IMR-90 (cell line): ENCODE measurements around the gene UBA1. TPM values are rescaled to one million over a fixed set of nuclear protein-coding genes. Genes with fewer than 3 reads are reported as not detected.

Source experiments
- ATAC-seq: fragments of 200-7000 bp; cut with Tn5 transposase; 2 replicates; pipeline ENCODE4 v1.9.1; 2020; ENCODE audit warnings: low read depth, mild to moderate bottlenecking, moderate library complexity
- BruUV-seq: library from RNA; stranded (reverse); fragments of 400-500 nt; replicated peaks from 2 replicates; lab custom pipeline; 2021; lab: Mats Ljungman, UMichigan
- CTCF ChIA-PET: fragments of 300-600 bp; formaldehyde crosslinking; extraction: SDS; loops from one replicate; lab custom pipeline; 2021; ENCODE audit warnings: antibody characterized with exemption; lab: Yijun Ruan, JAX
- POLR2A ChIA-PET: fragments of 300-600 bp; sonication (Branson Sonifier 250); formaldehyde crosslinking; loops from one replicate; lab custom pipeline; 2022; ENCODE audit warnings: antibody characterized with exemption; ENCODE audit not compliant: unreplicated experiment; lab: Charles Lee
- DNase-seq: peaks from one replicate; pipeline ENCODE4 v3.0.0; 2013
- H2AFZ ChIP-seq: replicated peaks from 2 replicates; pipeline ENCODE3; 2013; ENCODE audit warnings: low read length, mild to moderate bottlenecking; ENCODE audit not compliant: poor library complexity
- H2AK5ac ChIP-seq: 2 replicates; pipeline ENCODE4 v1.6.1; 2013; ENCODE audit warnings: low read depth, low read length, inconsistent platforms
- H2AK9ac ChIP-seq: replicated peaks from 2 replicates; pipeline ENCODE3; 2013; ENCODE audit warnings: mild to moderate bottlenecking, low read depth, low read length, moderate library complexity; ENCODE audit not compliant: poor library complexity
- H2BK120ac ChIP-seq: 2 replicates; pipeline ENCODE4 v1.6.1; 2013; ENCODE audit warnings: low read depth, low read length, inconsistent platforms
- H2BK15ac ChIP-seq: 3 replicates; pipeline ENCODE4 v1.6.1; 2013; ENCODE audit warnings: low read depth, low read length, inconsistent platforms
- H2BK20ac ChIP-seq: 2 replicates; pipeline ENCODE4 v1.6.1; 2013; ENCODE audit warnings: low read depth, mild to moderate bottlenecking, inconsistent platforms, low read length, moderate library complexity
- H2BK5ac ChIP-seq: 2 replicates; pipeline ENCODE4 v1.6.1; 2013; ENCODE audit warnings: mild to moderate bottlenecking, low read depth, low read length, inconsistent platforms; ENCODE audit not compliant: poor library complexity, severe bottlenecking
- H3K14ac ChIP-seq: replicated peaks from 2 replicates; pipeline ENCODE4 v1.6.1; 2013; ENCODE audit warnings: low read depth, low read length, inconsistent platforms
- H3K18ac ChIP-seq: 2 replicates; pipeline ENCODE4 v1.6.1; 2013; ENCODE audit warnings: low read depth, low read length, control low read depth
- H3K23ac ChIP-seq: 2 replicates; pipeline ENCODE4 v1.6.1; 2013; ENCODE audit warnings: low read depth, low read length, inconsistent platforms
- H3K27ac ChIP-seq: 2 replicates; pipeline ENCODE4 v1.5.1; 2013; ENCODE audit warnings: mild to moderate bottlenecking, control low read depth, low read length; ENCODE audit not compliant: insufficient read depth
- H3K27me3 ChIP-seq: 2 replicates; pipeline ENCODE4 v1.6.1; 2013; ENCODE audit warnings: low read length; ENCODE audit not compliant: control insufficient read depth, insufficient read depth
- H3K36me3 ChIP-seq: 2 replicates; pipeline ENCODE4 v1.6.1; 2013; ENCODE audit warnings: low read length, mixed read lengths; ENCODE audit not compliant: control insufficient read depth, insufficient read depth
- H3K4ac ChIP-seq: 2 replicates; pipeline ENCODE4 v1.6.1; 2013; ENCODE audit warnings: low read depth, low read length, inconsistent platforms
- H3K4me1 ChIP-seq: 2 replicates; pipeline ENCODE4 v1.6.1; 2013; ENCODE audit warnings: low read length, mixed read lengths; ENCODE audit not compliant: control insufficient read depth, insufficient read depth
- H3K4me2 ChIP-seq: 2 replicates; pipeline ENCODE4 v1.6.1; 2013; ENCODE audit warnings: low read depth, mild to moderate bottlenecking, control low read depth, low read length, moderate library complexity
- H3K4me3 ChIP-seq: 2 replicates; pipeline ENCODE4 v1.5.1; 2013; ENCODE audit warnings: low read depth, mild to moderate bottlenecking, control low read depth, low read length, moderate library complexity; ENCODE audit not compliant: insufficient read depth
- H3K56ac ChIP-seq: 2 replicates; pipeline ENCODE4 v1.6.1; 2013; ENCODE audit warnings: low read length, inconsistent platforms; ENCODE audit not compliant: insufficient read depth; ENCODE audit errors: extremely low read depth
- H3K79me1 ChIP-seq, 2 experiments: 2 replicates each; pipeline ENCODE4 v1.6.1; 2013; ENCODE audit warnings: low read length in 2 of 2, inconsistent platforms in 1 of 2, low read depth in 1 of 2
- H3K9ac ChIP-seq: 2 replicates; pipeline ENCODE4 v1.6.1; 2013; ENCODE audit warnings: low read depth, low read length, control low read depth
- H3K9me1 ChIP-seq: 2 replicates; pipeline ENCODE4 v1.6.1; 2013; ENCODE audit warnings: low read length, inconsistent platforms; ENCODE audit not compliant: insufficient read depth
- H3K9me3 ChIP-seq: 2 replicates; pipeline ENCODE4 v1.6.1; 2013; ENCODE audit warnings: low read length; ENCODE audit not compliant: control insufficient read depth, insufficient read depth
- H4K20me1 ChIP-seq: 2 replicates; pipeline ENCODE4 v1.6.1; 2013; ENCODE audit warnings: low read length, inconsistent platforms; ENCODE audit not compliant: insufficient read depth
- H4K5ac ChIP-seq: 2 replicates; pipeline ENCODE4 v1.6.1; 2013; ENCODE audit warnings: mild to moderate bottlenecking, low read depth, low read length, control low read depth
- H4K8ac ChIP-seq, 2 experiments: 2 replicates each; pipeline ENCODE4 v1.6.1; 2013; ENCODE audit warnings: low read depth in 2 of 2, low read length in 2 of 2, control low read depth in 1 of 2, inconsistent platforms in 1 of 2
- H4K91ac ChIP-seq: 2 replicates; pipeline ENCODE4 v1.6.1; 2013; ENCODE audit warnings: low read depth, low read length, inconsistent platforms; ENCODE audit not compliant: insufficient read depth
- BHLHE40 ChIP-seq: fragments of 150-350 bp; IDR thresholded peaks from 2 replicates; pipeline ENCODE4 v1.6.1; 2016; ENCODE audit warnings: mild to moderate bottlenecking, low read depth, low read length
- CEBPB ChIP-seq: IDR thresholded peaks from 2 replicates; pipeline ENCODE4 v1.6.1; 2012; ENCODE audit warnings: low read depth, low read length, improper control_type of control experiment
- CHD1 ChIP-seq: IDR thresholded peaks from 2 replicates; pipeline ENCODE4 v1.6.1; 2012; ENCODE audit warnings: low read depth, low read length, improper control_type of control experiment
- CTCF ChIP-seq: conservative IDR thresholded peaks from 2 replicates; pipeline ENCODE4 v1.5.1; 2012; ENCODE audit warnings: mild to moderate bottlenecking, low read depth, low read length, improper control_type of control experiment
- ELK1 ChIP-seq: fragments of 150-350 bp; IDR thresholded peaks from 2 replicates; pipeline ENCODE4 v1.6.1; 2016; ENCODE audit warnings: low read depth, mild to moderate bottlenecking, low read length, moderate library complexity, borderline replicate concordance
- MAZ ChIP-seq: IDR thresholded peaks from 2 replicates; pipeline ENCODE4 v1.6.1; 2012; ENCODE audit warnings: low read depth, mild to moderate bottlenecking, low read length, improper control_type of control experiment, moderate library complexity, borderline replicate concordance
- MXI1 ChIP-seq: IDR thresholded peaks from 2 replicates; pipeline ENCODE4 v1.6.1; 2012; ENCODE audit warnings: low read depth, mild to moderate bottlenecking, low read length, moderate library complexity, borderline replicate concordance
- NFE2L2 ChIP-seq: fragments of 150-350 bp; IDR thresholded peaks from 2 replicates; pipeline ENCODE4 v1.6.1; 2016; ENCODE audit warnings: low read depth, mild to moderate bottlenecking, low read length
- POLR2A ChIP-seq: IDR thresholded peaks from 2 replicates; pipeline ENCODE4 v1.6.1; 2012; ENCODE audit warnings: mild to moderate bottlenecking, low read depth, low read length
- RAD21 ChIP-seq: IDR thresholded peaks from 2 replicates; pipeline ENCODE4 v1.6.1; 2012; ENCODE audit warnings: low read length, improper control_type of control experiment
- RCOR1 ChIP-seq: IDR thresholded peaks from 2 replicates; pipeline ENCODE4 v1.6.1; 2012; ENCODE audit warnings: mild to moderate bottlenecking, low read length, improper control_type of control experiment; ENCODE audit not compliant: insufficient replicate concordance
- SMC3 ChIP-seq: fragments of 150-350 bp; IDR thresholded peaks from 2 replicates; pipeline ENCODE4 v1.6.1; 2016; ENCODE audit warnings: low read depth, mild to moderate bottlenecking, antibody characterized with exemption, low read length, moderate library complexity
- USF2 ChIP-seq: fragments of 150-350 bp; IDR thresholded peaks from 2 replicates; pipeline ENCODE4 v1.6.1; 2017; ENCODE audit warnings: mild to moderate bottlenecking, antibody characterized with exemption, low read length, low read depth
- WGBS, 2 experiments: methylation state at CpG; one replicate each; pipeline versions ENCODE4 v1.1.5 to v1.1.7; 2013; ENCODE audit warnings: missing lambda C conversion rate in 2 of 2; ENCODE audit not compliant: insufficient read length in 1 of 2; ENCODE audit errors: extremely low coverage in 2 of 2; 5-methylcytosine and 5-hydroxymethylcytosine counted together
- dilution Hi-C: fragments of 300-500 bp; cut with HindIII; formaldehyde crosslinking; loops from one replicate; pipeline ENCODE4 v1.14.3; 2018; ENCODE audit warnings: low sequenced_read_pairs; ENCODE audit not compliant: unreplicated experiment
- in situ Hi-C: fragments of 300-500 bp; cut with MboI; formaldehyde crosslinking; loops from 3 replicates; pipeline ENCODE4 v1.14.3; 2019; ENCODE audit warnings: low sequenced_read_pairs, inconsistent platforms, mixed read lengths
- intact Hi-C: fragments of 100-400 bp; cut with micrococcal nuclease; formaldehyde crosslinking; loops from 2 replicates; pipeline ENCODE4 v1.10.0; 2022
- polyA plus RNA-seq, 3 experiments: library from polyadenylated mRNA; depleted of rRNA; stranded (reverse); fragments of >200 nt; gene quantifications; 2 replicates each; pipeline ENCODE4 v1.2.3, GENCODE V29; 2012; ENCODE audit warnings: low replicate concordance in 1 of 3
- total RNA-seq: library from RNA; depleted of rRNA; stranded (reverse); fragments of >200 nt; gene quantifications from 2 replicates; pipeline ENCODE4 v1.2.3, GENCODE V29; 2012

Gene UBA1
- total and polyA plus RNA-seq, 2 of the 4 experiments (the other 2 are of a cell fraction) = 299 to 343 TPM

GRCh38 chrX:47158781-47159180 lies 34.8 kb upstream of the UBA1 start:
- Histone ChIP-seq H3K9me1 (no peaks in the 10 kb centered on the region), H3K23ac (no peak overlapping the region), H2AK5ac (no peak overlapping the region), H4K20me1 (peaks cover 19% of the 10 kb centered on the region), H4K5ac (no peak overlapping the region), H3K4me1 (no peaks in the 10 kb centered on the region), H3K4ac (no peak overlapping the region), H2BK5ac (no peak overlapping the region), H4K8ac (no peak overlapping the region), H2BK120ac (no peak overlapping the region), H3K27ac (no peak overlapping the region), H3K27me3 (no peaks in the 10 kb centered on the region; the same call in 1 of the 2 replicates), H2AFZ (no peak overlapping the region), H3K79me1 (peaks cover 3 to 15% of the 10 kb centered on the region in 2 experiments; a peak in 3 of 4 replicates), H3K9me3 (no peaks in the 10 kb centered on the region; the same call in 1 of the 2 replicates), H2BK15ac (no peak overlapping the region), H3K4me3 (no peak overlapping the region), H3K18ac (no peak overlapping the region), H3K9ac (no peak overlapping the region), H3K4me2 (no peak overlapping the region), H2BK20ac (no peak overlapping the region), H3K14ac (no peak overlapping the region), H3K56ac (no peak overlapping the region), H3K36me3 (peaks cover 19% of the 10 kb centered on the region), H2AK9ac (no peak overlapping the region), H4K91ac (no peak overlapping the region)
- BruUV-seq = no TSS peak
- intact Hi-C loops = no loop called here
- in situ Hi-C loops = no loop called here
- DNase-seq (no peak), ATAC-seq (no peak)
- WGBS, 2 experiments = no CpG with 5 or more reads among the region's 5 CpGs
- dilution Hi-C loops = no loop called here
- ChIA-PET POLR2A (no interaction called here), CTCF (no interaction called here)
- TF ChIP-seq MAZ (no peak), NFE2L2 (no peak), USF2 (no peak), CTCF (no peak), BHLHE40 (no peak), CHD1 (no peak), SMC3 (no peak), ELK1 (no peak), RAD21 (no peak), RCOR1 (no peak), MXI1 (no peak), POLR2A (no peak), CEBPB (no peak)
